OCI-LY1 (cell line): ENCODE results near the gene KIF13A.

ENCODE experiments used
- H2AFZ ChIP-seq: fragments of 200-600 bp; sonication (generic), shearing (Covaris generic); 2 replicates; pipeline ENCODE4 v1.6.0; 2014; ENCODE audit warnings: antibody characterized with exemption, mild to moderate bottlenecking, low read length
- H3F3A ChIP-seq: fragments of 200-600 bp; sonication (generic), shearing (Covaris generic); 2 replicates; pipeline ENCODE4 v1.6.0; 2014; ENCODE audit warnings: mild to moderate bottlenecking, antibody characterized with exemption, low read length, moderate library complexity; ENCODE audit not compliant: insufficient read depth
- H3K27ac ChIP-seq: fragments of 200-600 bp; sonication (generic); 2 replicates; pipeline ENCODE4 v1.5.1; 2014; ENCODE audit warnings: low read length, mixed run types, mild to moderate bottlenecking, low read depth; ENCODE audit not compliant: poor library complexity, severe bottlenecking
- H3K27me3 ChIP-seq: fragments of 200-600 bp; sonication (generic); 2 replicates; pipeline ENCODE4 v1.6.0; 2014; ENCODE audit warnings: antibody characterized with exemption, mild to moderate bottlenecking, low read length, moderate library complexity; ENCODE audit not compliant: insufficient read depth
- H3K36me3 ChIP-seq: fragments of 200-600 bp; sonication (generic); 2 replicates; pipeline ENCODE4 v1.6.1; 2014; ENCODE audit warnings: mild to moderate bottlenecking, antibody characterized with exemption, low read length, moderate library complexity, mixed read lengths; ENCODE audit not compliant: insufficient read depth
- H3K4me1 ChIP-seq: fragments of 200-600 bp; sonication (generic); 2 replicates; pipeline ENCODE4 v1.5.1; 2014; ENCODE audit warnings: mild to moderate bottlenecking, low read length, moderate library complexity; ENCODE audit not compliant: insufficient read depth, severe bottlenecking
- H3K4me2 ChIP-seq: fragments of 200-600 bp; sonication (generic), shearing (Covaris generic); 2 replicates; pipeline ENCODE4 v1.6.1; 2014; ENCODE audit warnings: low read length
- H3K4me3 ChIP-seq: fragments of 200-600 bp; sonication (generic); 2 replicates; pipeline ENCODE4 v1.5.1; 2014; ENCODE audit warnings: low read length, low read depth, mild to moderate bottlenecking, mixed read lengths; ENCODE audit not compliant: poor library complexity, severe bottlenecking
- H3K79me2 ChIP-seq: fragments of 200-600 bp; shearing (Covaris generic); 2 replicates; pipeline ENCODE4 v1.6.1; 2016; ENCODE audit warnings: mixed run types, low read length, mixed read lengths; ENCODE audit not compliant: insufficient read depth
- H3K9ac ChIP-seq: fragments of 200-600 bp; sonication (generic), shearing (Covaris generic); 2 replicates; pipeline ENCODE4 v1.6.1; 2014; ENCODE audit warnings: mild to moderate bottlenecking, low read length, mixed read lengths
- H3K9me2 ChIP-seq: fragments of 200-600 bp; sonication (generic), shearing (Covaris generic); 2 replicates; pipeline ENCODE4 v1.6.1; 2014; ENCODE audit warnings: low read depth, mild to moderate bottlenecking, low read length, mixed read lengths
- H3K9me3 ChIP-seq: fragments of 200-600 bp; shearing (Covaris generic); 2 replicates; pipeline ENCODE4 v1.6.1; 2014; ENCODE audit warnings: low read length, mixed read lengths
- H4K20me1 ChIP-seq: fragments of 200-600 bp; sonication (generic), shearing (Covaris generic); 2 replicates; pipeline ENCODE4 v1.6.0; 2016; ENCODE audit warnings: mild to moderate bottlenecking, low read length; ENCODE audit not compliant: insufficient read depth
- CTCF ChIP-seq: fragments of 200-600 bp; sonication (generic), shearing (Covaris generic); IDR thresholded peaks from 2 replicates; pipeline ENCODE4 v1.5.1; 2017; ENCODE audit warnings: mild to moderate bottlenecking, antibody characterized with exemption, low read length, moderate library complexity, mixed read lengths
- EZH2 ChIP-seq: fragments of 200-600 bp; sonication (generic), shearing (Covaris generic); IDR thresholded peaks from 2 replicates; pipeline ENCODE4 v1.8.0; 2017; ENCODE audit warnings: borderline replicate concordance, mixed run types, mild to moderate bottlenecking, antibody characterized with exemption, low read length, moderate library complexity, mixed read lengths

Gene KIF13A

DNA sequence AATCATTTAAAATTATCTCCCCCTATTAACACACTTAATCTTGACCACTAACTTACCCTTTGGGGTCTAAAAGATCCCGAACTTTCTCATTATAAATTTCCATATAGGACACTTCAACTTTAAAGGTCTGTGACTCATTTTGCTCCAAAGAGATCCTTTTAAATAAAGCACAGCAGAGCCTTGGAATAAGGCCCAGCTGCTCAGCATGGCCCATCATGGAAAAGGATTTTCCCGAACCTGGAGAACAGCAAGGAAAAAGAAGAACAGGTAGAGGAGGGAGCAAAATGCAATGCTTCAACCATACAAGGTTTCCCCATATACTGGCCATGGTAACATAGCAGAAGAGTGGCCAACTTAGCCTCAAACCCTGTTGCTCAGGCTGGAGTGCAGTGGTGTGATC, 132.1 kb downstream of the KIF13A start:
- H3K9ac ChIP-seq = no peak overlapping the region
- H3K27ac ChIP-seq = no peak overlapping the region
- no peak overlapping the region for H2AFZ ChIP-seq
- no peak overlapping the region for H3K4me3 ChIP-seq
- H4K20me1 ChIP-seq = no peaks in the 10 kb centered on the region
- H3K4me1 ChIP-seq = no peaks in the 10 kb centered on the region
- H3K4me2 ChIP-seq = no peak overlapping the region
- H3K27me3 ChIP-seq = no peaks in the 10 kb centered on the region
- TF ChIP-seq CTCF (no peak), EZH2 (no peak)
- no peaks in the 10 kb centered on the region for H3K79me2 ChIP-seq
- no peaks in the 10 kb centered on the region for H3F3A ChIP-seq
- no peaks in the 10 kb centered on the region for H3K9me3 ChIP-seq
- no peaks in the 10 kb centered on the region for H3K36me3 ChIP-seq
- no peaks in the 10 kb centered on the region for H3K9me2 ChIP-seq

DNA sequence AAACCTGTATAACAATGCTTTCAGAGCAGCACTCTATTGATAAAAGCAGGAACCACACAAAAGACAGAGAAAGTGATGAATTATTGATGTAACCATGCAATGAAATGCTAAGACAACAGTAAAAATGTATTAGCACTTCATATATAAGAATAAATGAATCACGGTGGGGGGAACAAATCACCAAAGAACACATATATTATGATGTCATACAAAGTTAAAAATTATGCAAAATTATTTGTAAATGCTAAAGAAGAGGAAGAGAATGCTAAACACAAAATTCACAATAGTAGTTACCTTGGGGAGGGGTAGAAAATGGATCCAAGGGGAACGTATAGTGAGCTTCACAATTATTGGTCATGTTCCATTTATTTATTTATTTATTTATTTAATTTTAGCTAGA, 133.9 kb downstream of the KIF13A start:
- Histone ChIP-seq H3F3A (no peaks in the 10 kb centered on the region), H3K9me3 (no peaks in the 10 kb centered on the region), H3K9ac (no peak overlapping the region), H3K27me3 (no peaks in the 10 kb centered on the region), H3K79me2 (no peaks in the 10 kb centered on the region), H3K27ac (no peak overlapping the region), H3K9me2 (no peaks in the 10 kb centered on the region), H3K36me3 (no peaks in the 10 kb centered on the region), H3K4me1 (no peaks in the 10 kb centered on the region), H4K20me1 (no peaks in the 10 kb centered on the region), H2AFZ (no peak overlapping the region), H3K4me3 (no peak overlapping the region), H3K4me2 (no peak overlapping the region)
- TF ChIP-seq EZH2 (no peak), CTCF (no peak)

DNA sequence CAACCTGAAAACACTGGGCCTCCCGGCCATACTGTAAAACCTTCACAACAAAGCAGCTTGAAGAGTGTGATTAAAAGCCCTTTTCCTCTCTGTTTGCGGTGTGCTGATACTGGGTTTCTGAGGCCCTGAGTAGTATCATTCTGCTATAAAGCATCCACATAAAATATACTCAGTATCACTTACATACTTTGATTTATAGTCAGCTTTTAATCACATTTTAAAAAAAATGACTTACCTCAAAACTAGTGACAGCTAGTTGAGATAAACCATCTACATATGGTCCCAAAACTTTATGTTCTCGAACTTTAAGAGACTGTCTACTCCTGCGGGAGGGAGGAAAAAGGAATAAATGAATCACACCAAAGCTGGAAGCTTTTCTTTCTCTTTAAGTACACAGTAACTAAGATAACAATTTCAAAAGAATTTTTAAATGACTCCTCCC, 135.7 kb downstream of the KIF13A start:
- no peaks in the 10 kb centered on the region for H3K27me3 ChIP-seq
- no peak overlapping the region for H3K4me3 ChIP-seq
- no peaks in the 10 kb centered on the region for H3K9me2 ChIP-seq
- no peaks in the 10 kb centered on the region for H3K79me2 ChIP-seq
- no peak overlapping the region for H3K27ac ChIP-seq
- TF ChIP-seq EZH2 (no peak), CTCF (no peak)
- no peak overlapping the region for H2AFZ ChIP-seq
- no peaks in the 10 kb centered on the region for H3K4me1 ChIP-seq
- no peaks in the 10 kb centered on the region for H3F3A ChIP-seq
- no peaks in the 10 kb centered on the region for H3K36me3 ChIP-seq
- H4K20me1 ChIP-seq = no peaks in the 10 kb centered on the region
- H3K9me3 ChIP-seq = no peaks in the 10 kb centered on the region
- no peak overlapping the region for H3K9ac ChIP-seq
- H3K4me2 ChIP-seq = no peak overlapping the region
